ENCODE results near the gene MMD. TPM values are rescaled to one million over a fixed set of nuclear protein-coding genes. Genes with fewer than 3 reads are reported as not detected.

The MMD gene
- total and polyA plus RNA-seq, 2 of the 13 experiments (the other 11 are each of a cell fraction or from before 2014, with no cell fraction given): 121 to 225 TPM

DNA sequence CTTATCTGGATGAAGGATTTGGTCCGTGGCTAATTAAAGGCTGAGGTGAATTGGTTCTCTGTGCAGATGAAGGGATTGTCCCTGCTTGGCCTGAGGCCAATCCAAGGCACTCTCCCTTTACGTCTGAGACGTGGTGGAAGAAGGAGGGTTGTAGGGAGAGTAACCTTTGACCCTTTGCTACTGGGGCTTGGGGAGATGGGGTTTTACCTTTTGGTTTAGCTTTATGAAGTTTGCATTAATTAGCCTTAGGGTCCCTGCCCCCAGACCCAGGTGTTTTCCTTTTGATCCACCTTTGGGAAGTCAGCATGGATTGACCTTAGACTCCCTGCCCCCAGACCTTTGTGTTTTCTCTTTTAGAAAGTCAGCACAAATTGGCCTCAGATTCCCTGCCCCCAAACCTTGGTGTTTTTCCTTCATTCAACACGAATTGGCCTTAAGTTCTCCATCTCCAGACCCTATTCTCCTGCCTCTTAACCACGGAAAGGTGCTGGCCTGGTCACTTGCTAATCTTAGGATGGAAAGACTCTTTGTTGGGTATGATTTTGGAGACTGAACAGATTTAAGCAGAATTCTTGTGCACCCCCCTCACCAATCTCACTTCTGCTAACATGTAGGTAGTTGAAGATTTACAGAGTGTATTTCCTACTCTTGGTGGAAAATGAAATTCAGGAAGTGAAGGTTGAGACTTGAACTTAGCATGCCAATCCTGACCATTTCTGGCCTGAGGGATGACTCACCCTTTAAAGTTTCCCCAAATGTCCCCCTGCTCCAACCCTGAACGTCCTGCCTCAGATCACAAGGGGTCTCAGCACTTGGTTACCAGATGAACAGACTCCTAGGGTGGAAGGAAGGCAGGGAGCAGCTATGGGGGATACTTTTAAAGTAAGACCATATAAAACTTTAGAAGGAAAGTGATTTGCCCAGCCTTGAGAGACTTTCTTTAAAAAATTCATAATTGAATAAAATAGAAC, 23.1 kb upstream of the MMD start (continued):
- TF ChIP-seq, protein P1, sequence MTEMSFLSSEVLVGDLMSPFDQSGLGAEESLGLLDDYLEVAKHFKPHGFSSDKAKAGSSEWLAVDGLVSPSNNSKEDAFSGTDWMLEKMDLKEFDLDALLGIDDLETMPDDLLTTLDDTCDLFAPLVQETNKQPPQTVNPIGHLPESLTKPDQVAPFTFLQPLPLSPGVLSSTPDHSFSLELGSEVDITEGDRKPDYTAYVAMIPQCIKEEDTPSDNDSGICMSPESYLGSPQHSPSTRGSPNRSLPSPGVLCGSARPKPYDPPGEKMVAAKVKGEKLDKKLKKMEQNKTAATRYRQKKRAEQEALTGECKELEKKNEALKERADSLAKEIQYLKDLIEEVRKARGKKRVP (CRISPR knock-in tag; IDR thresholded peaks at IDR 0.05): no peak
- TF ChIP-seq EZH2 (conservative IDR thresholded peaks at IDR 0.05; ENCODE audit: low read depth, low read length) (no peak), SMARCC2 (IDR thresholded peaks at IDR 0.05) (0 out of 2 replicates have a peak, but pooled peaks have one; percentile 19), NCOA2 (CRISPR knock-in tag; IDR thresholded peaks at IDR 0.05) (peak; percentile 81), EEA1 (CRISPR knock-in tag; IDR thresholded peaks at IDR 0.05; ENCODE audit: borderline replicate concordance) (no peak), NFIB (CRISPR knock-in tag; IDR thresholded peaks at IDR 0.05; ENCODE audit: borderline replicate concordance) (no peak), ZNF776 (CRISPR knock-in tag; IDR thresholded peaks at IDR 0.05) (no peak), MLLT10 (CRISPR knock-in tag; IDR thresholded peaks at IDR 0.05) (no peak), TAF1 (CRISPR knock-in tag; IDR thresholded peaks at IDR 0.05) (peak; percentile 64; the same call in 1 of the 2 replicates), MAFG (CRISPR knock-in tag; IDR thresholded peaks at IDR 0.05) (no peak), SOX6 (IDR thresholded peaks at IDR 0.05) (no peak), SOX6 (CRISPR knock-in tag; IDR thresholded peaks at IDR 0.05) (peak; percentile 87), RARG (CRISPR knock-in tag; IDR thresholded peaks at IDR 0.05; ENCODE audit: low read depth) (0 out of 2 replicates have a peak, but pooled peaks have one; percentile 66), ZNF777 (CRISPR knock-in tag; IDR thresholded peaks at IDR 0.05) (no peak), NFE2L2 (IDR thresholded peaks at IDR 0.05; ENCODE audit: low read length) (no peak), MEF2D (CRISPR knock-in tag; IDR thresholded peaks at IDR 0.05) (peak; percentile 56)
- TF ChIP-seq, protein P2, sequence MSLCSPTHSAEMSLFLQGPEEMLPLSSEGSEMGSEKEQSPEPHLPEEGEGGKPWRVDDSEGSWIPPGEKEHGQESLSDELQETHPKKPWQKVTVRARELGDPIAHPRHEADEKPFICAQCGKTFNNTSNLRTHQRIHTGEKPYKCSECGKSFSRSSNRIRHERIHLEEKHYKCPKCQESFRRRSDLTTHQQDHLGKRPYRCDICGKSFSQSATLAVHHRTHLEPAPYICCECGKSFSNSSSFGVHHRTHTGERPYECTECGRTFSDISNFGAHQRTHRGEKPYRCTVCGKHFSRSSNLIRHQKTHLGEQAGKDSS (CRISPR knock-in tag; IDR thresholded peaks at IDR 0.05; ENCODE audit: borderline replicate concordance, low read depth): 0 out of 2 replicates have a peak, but pooled peaks have one; percentile 20
- TF ChIP-seq, protein P3, sequence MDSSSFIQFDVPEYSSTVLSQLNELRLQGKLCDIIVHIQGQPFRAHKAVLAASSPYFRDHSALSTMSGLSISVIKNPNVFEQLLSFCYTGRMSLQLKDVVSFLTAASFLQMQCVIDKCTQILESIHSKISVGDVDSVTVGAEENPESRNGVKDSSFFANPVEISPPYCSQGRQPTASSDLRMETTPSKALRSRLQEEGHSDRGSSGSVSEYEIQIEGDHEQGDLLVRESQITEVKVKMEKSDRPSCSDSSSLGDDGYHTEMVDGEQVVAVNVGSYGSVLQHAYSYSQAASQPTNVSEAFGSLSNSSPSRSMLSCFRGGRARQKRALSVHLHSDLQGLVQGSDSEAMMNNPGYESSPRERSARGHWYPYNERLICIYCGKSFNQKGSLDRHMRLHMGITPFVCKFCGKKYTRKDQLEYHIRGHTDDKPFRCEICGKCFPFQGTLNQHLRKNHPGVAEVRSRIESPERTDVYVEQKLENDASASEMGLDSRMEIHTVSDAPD (CRISPR knock-in tag; IDR thresholded peaks at IDR 0.05): peak; percentile 77; the same call in 1 of the 2 replicates
- TF ChIP-seq, protein P4, sequence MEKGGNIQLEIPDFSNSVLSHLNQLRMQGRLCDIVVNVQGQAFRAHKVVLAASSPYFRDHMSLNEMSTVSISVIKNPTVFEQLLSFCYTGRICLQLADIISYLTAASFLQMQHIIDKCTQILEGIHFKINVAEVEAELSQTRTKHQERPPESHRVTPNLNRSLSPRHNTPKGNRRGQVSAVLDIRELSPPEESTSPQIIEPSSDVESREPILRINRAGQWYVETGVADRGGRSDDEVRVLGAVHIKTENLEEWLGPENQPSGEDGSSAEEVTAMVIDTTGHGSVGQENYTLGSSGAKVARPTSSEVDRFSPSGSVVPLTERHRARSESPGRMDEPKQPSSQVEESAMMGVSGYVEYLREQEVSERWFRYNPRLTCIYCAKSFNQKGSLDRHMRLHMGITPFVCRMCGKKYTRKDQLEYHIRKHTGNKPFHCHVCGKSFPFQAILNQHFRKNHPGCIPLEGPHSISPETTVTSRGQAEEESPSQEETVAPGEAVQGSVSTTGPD (CRISPR knock-in tag; IDR thresholded peaks at IDR 0.05): 0 out of 2 replicates have a peak, but pooled peaks have one; percentile 24
- TF ChIP-seq, protein P5, sequence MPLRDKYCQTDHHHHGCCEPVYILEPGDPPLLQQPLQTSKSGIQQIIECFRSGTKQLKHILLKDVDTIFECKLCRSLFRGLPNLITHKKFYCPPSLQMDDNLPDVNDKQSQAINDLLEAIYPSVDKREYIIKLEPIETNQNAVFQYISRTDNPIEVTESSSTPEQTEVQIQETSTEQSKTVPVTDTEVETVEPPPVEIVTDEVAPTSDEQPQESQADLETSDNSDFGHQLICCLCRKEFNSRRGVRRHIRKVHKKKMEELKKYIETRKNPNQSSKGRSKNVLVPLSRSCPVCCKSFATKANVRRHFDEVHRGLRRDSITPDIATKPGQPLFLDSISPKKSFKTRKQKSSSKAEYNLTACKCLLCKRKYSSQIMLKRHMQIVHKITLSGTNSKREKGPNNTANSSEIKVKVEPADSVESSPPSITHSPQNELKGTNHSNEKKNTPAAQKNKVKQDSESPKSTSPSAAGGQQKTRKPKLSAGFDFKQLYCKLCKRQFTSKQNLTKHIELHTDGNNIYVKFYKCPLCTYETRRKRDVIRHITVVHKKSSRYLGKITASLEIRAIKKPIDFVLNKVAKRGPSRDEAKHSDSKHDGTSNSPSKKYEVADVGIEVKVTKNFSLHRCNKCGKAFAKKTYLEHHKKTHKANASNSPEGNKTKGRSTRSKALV (CRISPR knock-in tag; IDR thresholded peaks at IDR 0.05): peak; percentile 44
- TF ChIP-seq, protein P6, sequence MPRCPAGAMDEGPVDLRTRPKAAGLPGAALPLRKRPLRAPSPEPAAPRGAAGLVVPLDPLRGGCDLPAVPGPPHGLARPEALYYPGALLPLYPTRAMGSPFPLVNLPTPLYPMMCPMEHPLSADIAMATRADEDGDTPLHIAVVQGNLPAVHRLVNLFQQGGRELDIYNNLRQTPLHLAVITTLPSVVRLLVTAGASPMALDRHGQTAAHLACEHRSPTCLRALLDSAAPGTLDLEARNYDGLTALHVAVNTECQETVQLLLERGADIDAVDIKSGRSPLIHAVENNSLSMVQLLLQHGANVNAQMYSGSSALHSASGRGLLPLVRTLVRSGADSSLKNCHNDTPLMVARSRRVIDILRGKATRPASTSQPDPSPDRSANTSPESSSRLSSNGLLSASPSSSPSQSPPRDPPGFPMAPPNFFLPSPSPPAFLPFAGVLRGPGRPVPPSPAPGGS (CRISPR knock-in tag; IDR thresholded peaks at IDR 0.05): peak; percentile 66; the same call in 1 of the 2 replicates
